IPS DF 6.9 (cell line): Measurements from ENCODE around the gene SLC39A6.
"Not testable (repeated sequence)": the region's sequence is repeated elsewhere in the genome, so short reads cannot be mapped to it uniquely, and the experiment has no call there.

Experiments used
- DNase-seq: peaks from one replicate; pipeline ENCODE4 v3.0.0-alpha.2; 2013; ENCODE audit warnings: low read depth, low spot score
- H3K27ac ChIP-seq: one replicate; pipeline ENCODE4 v1.5.1; 2013; ENCODE audit warnings: low read length, control low read depth
- H3K27me3 ChIP-seq: 2 replicates; pipeline ENCODE4 v1.6.1; 2013; ENCODE audit warnings: mild to moderate bottlenecking, low read length; ENCODE audit not compliant: control insufficient read depth, insufficient read depth
- H3K36me3 ChIP-seq: 2 replicates; pipeline ENCODE4 v1.6.1; 2013; ENCODE audit warnings: low read length; ENCODE audit not compliant: control insufficient read depth, insufficient read depth
- H3K4me1 ChIP-seq: 2 replicates; pipeline ENCODE4 v1.6.1; 2013; ENCODE audit warnings: low read length; ENCODE audit not compliant: control insufficient read depth, insufficient read depth
- H3K4me3 ChIP-seq: 2 replicates; pipeline ENCODE4 v1.5.1; 2013; ENCODE audit warnings: mild to moderate bottlenecking, low read length
- H3K9me3 ChIP-seq: 2 replicates; pipeline ENCODE4 v1.6.1; 2013; ENCODE audit warnings: low read length, inconsistent platforms; ENCODE audit not compliant: control insufficient read depth, insufficient read depth
- WGBS: extraction: QIAGEN DNeasy Blood & Tissue Kit; methylation state at CpG from one replicate; pipeline ENCODE4 v1.1.7; 2013; ENCODE audit warnings: mixed read lengths, missing lambda C conversion rate; ENCODE audit not compliant: insufficient read length, insufficient coverage; 5-methylcytosine and 5-hydroxymethylcytosine counted together

Gene SLC39A6

GRCh38 chr18:36129300-36130038, at the start of gene SLC39A6, which contains the start of gene ELP2:
TSS of gene SLC39A6 (minus strand) at chr18:36129340. CDS start at chr18:36127007, 2,333 bp downstream.
TSS of gene ELP2 (plus strand) at chr18:36129899. CDS start at chr18:36129934, 35 bp downstream.
- Histone ChIP-seq H3K4me3 (peak within 1 kb of the TSS; percentile 74), H3K9me3 (no peaks in the 10 kb centered on the region), H3K27ac (no peak within 1 kb of the TSS), H3K4me1 (peaks cover 2% of the 10 kb centered on the region; the same call in 1 of the 2 replicates), H3K27me3 (no peaks in the 10 kb centered on the region), H3K36me3 (no peaks in the 10 kb centered on the region; the same call in 1 of the 2 replicates)
- no CpG with 5 or more reads among the region's 69 CpGs for WGBS
- peak; percentile 92 for DNase-seq

GRCh38 chr18:36177913-36178312, 48.8 kb upstream of the SLC39A6 start:
- Histone ChIP-seq H3K36me3 (no peaks in the 10 kb centered on the region; the same call in 1 of the 2 replicates), H3K9me3 (no peaks in the 10 kb centered on the region), H3K4me1 (no peaks in the 10 kb centered on the region), H3K4me3 (no peak overlapping the region), H3K27me3 (no peaks in the 10 kb centered on the region), H3K27ac (no peak overlapping the region)
- no peak for DNase-seq
- no CpG with 5 or more reads among the region's 3 CpGs for WGBS

- no peak overlapping the region for H3K27ac ChIP-seq
Measured at GRCh38 chr18:36176711-36177110, 47.6 kb upstream of the SLC39A6 start.

GRCh38 chr18:36176177-36176584, 47.0 kb upstream of the SLC39A6 start:
- Histone ChIP-seq H3K9me3 (no peaks in the 10 kb centered on the region), H3K36me3 (peaks cover 3% of the 10 kb centered on the region; the same call in 1 of the 2 replicates), H3K4me1 (no peaks in the 10 kb centered on the region), H3K27ac (no peak overlapping the region), H3K4me3 (no peak overlapping the region), H3K27me3 (no peaks in the 10 kb centered on the region)
- WGBS, result no CpG with 5 or more reads among the region's 2 CpGs
- no peak for DNase-seq

More at GRCh38 chr18:36176711-36177110, 47.6 kb upstream of the SLC39A6 start:
- no peak for DNase-seq
- no peaks in the 10 kb centered on the region for H3K27me3 ChIP-seq
- no peak overlapping the region for H3K4me3 ChIP-seq
- no peaks in the 10 kb centered on the region for H3K4me1 ChIP-seq
- H3K36me3 ChIP-seq, result peaks cover 3% of the 10 kb centered on the region; the same call in 1 of the 2 replicates
- H3K9me3 ChIP-seq, result no peaks in the 10 kb centered on the region
- WGBS, result no CpG with 5 or more reads among the region's 9 CpGs

- Histone ChIP-seq H3K27ac (no peak overlapping the region), H3K9me3 (no peaks in the 10 kb centered on the region), H3K36me3 (peaks cover 7% of the 10 kb centered on the region; the same call in 1 of the 2 replicates), H3K4me1 (no peaks in the 10 kb centered on the region), H3K27me3 (no peaks in the 10 kb centered on the region), H3K4me3 (no peak overlapping the region)
- WGBS, result no CpG with 5 or more reads among the region's 1 CpG
- DNase-seq, result no peak
Measured at GRCh38 chr18:36175481-36175880, 46.3 kb upstream of the SLC39A6 start.

- Histone ChIP-seq H3K27me3 (no peaks in the 10 kb centered on the region), H3K9me3 (no peaks in the 10 kb centered on the region), H3K27ac (no peak overlapping the region), H3K4me1 (no peaks in the 10 kb centered on the region), H3K4me3 (no peak overlapping the region), H3K36me3 (peaks cover 25% of the 10 kb centered on the region)
- no peak for DNase-seq
- WGBS, result no CpG with 5 or more reads among the region's 5 CpGs
Measured at GRCh38 chr18:36169938-36170337, 40.8 kb upstream of the SLC39A6 start.

- H3K4me1 ChIP-seq, H3K27ac ChIP-seq, H3K9me3 ChIP-seq, H3K27me3 ChIP-seq, DNase-seq, H3K4me3 ChIP-seq: not testable (repeated sequence)
- WGBS, result no CpG with 5 or more reads among the region's 3 CpGs
- peaks cover 25% of the 10 kb centered on the region for H3K36me3 ChIP-seq
Measured at GRCh38 chr18:36168296-36168695, 39.2 kb upstream of the SLC39A6 start.

- no peaks in the 10 kb centered on the region for H3K4me1 ChIP-seq
- peaks cover 25% of the 10 kb centered on the region for H3K36me3 ChIP-seq
- H3K9me3 ChIP-seq, result no peaks in the 10 kb centered on the region
- WGBS, result no CpG with 5 or more reads among the region's 3 CpGs
- H3K27ac ChIP-seq, result no peak overlapping the region
- H3K27me3 ChIP-seq, result no peaks in the 10 kb centered on the region
- no peak overlapping the region for H3K4me3 ChIP-seq
- no peak for DNase-seq
Measured at GRCh38 chr18:36167692-36168218, 38.6 kb upstream of the SLC39A6 start.

GRCh38 chr18:36162981-36163380, 33.8 kb upstream of the SLC39A6 start:
- WGBS, result no CpG with 5 or more reads among the region's 1 CpG

GRCh38 chr18:36160959-36161371, 31.8 kb upstream of the SLC39A6 start:
- DNase-seq, result no peak
- no CpG with 5 or more reads among the region's 4 CpGs for WGBS
- Histone ChIP-seq H3K27me3 (no peaks in the 10 kb centered on the region), H3K4me3 (no peak overlapping the region), H3K27ac (no peak overlapping the region), H3K4me1 (no peaks in the 10 kb centered on the region), H3K36me3 (peaks cover 9% of the 10 kb centered on the region; the same call in 1 of the 2 replicates), H3K9me3 (no peaks in the 10 kb centered on the region)

More at GRCh38 chr18:36162981-36163380, 33.8 kb upstream of the SLC39A6 start:
- Histone ChIP-seq H3K27me3 (no peaks in the 10 kb centered on the region), H3K27ac (no peak overlapping the region), H3K9me3 (no peaks in the 10 kb centered on the region), H3K36me3 (peaks cover 14% of the 10 kb centered on the region), H3K4me1 (no peaks in the 10 kb centered on the region), H3K4me3 (no peak overlapping the region)
- no peak for DNase-seq
